Measurements from ENCODE around the gene SGO2.
"Not testable (repeated sequence)": the region's sequence is repeated elsewhere in the genome, so short reads cannot be mapped to it uniquely, and the experiment has no call there.

SGO2 gene

DNA sequence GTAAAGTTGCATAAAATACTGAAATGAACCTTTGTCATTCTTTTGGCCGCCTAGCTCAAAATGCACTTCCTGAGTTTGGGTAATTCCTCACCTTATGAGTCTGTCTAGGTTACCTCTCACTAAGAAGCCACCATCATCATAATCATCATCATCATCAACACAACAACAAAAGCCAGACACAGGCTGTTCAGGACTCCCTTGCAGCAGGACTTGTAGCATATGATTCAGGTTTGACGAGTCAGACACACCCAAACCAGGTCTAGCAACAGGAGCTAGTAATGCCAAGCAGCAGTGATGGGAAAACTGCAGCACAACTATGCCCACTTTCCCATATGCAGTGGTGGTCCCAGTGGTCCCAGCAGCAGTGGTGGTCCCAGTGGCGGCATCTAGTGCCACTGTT is 2.8 kb upstream of the SGO2 start:
- in situ Hi-C loops (cut with MboI; ENCODE audit: low sequenced_read_pairs) = no loop called here

- in situ Hi-C loops (cut with MboI; ENCODE audit: low sequenced_read_pairs) = no loop called here
Observed at GRCh38 chr2:200523604-200524003, 2.4 kb upstream of the SGO2 start.

GRCh38 chr2:200525066-200525465 is 941 bp upstream of the SGO2 start:
- in situ Hi-C loops (cut with MboI; ENCODE audit: low sequenced_read_pairs) = no loop called here

GRCh38 chr2:200525551-200525881 is 491 bp upstream of the SGO2 start:
- in situ Hi-C loops (cut with MboI; ENCODE audit: low sequenced_read_pairs) = no loop called here

GRCh38 chr2:200528228-200528627 is 2.2 kb downstream of the SGO2 start:
- in situ Hi-C loops (cut with MboI; ENCODE audit: low sequenced_read_pairs) = no loop called here

DNA sequence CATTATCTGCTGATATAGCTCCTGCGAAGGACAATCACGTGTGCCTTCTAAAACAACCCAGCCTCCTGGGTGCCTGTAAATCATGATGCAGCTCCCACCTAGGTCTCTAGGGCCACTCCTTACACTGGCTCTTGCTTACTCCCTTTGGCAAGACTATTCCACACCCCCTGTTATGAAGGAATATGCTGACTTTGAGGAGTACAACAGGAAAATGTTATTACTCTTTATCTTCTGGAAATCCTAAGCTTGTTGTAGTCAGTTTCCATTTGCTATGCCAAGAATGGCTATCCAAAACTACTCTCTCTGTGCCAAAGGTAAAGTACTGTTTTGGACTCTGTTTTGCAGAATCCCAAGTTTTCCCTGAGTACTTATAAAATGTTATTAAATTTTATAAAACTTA is 7.7 kb downstream of the SGO2 start:
- in situ Hi-C loops (cut with MboI; ENCODE audit: low sequenced_read_pairs) = no loop called here

DNA sequence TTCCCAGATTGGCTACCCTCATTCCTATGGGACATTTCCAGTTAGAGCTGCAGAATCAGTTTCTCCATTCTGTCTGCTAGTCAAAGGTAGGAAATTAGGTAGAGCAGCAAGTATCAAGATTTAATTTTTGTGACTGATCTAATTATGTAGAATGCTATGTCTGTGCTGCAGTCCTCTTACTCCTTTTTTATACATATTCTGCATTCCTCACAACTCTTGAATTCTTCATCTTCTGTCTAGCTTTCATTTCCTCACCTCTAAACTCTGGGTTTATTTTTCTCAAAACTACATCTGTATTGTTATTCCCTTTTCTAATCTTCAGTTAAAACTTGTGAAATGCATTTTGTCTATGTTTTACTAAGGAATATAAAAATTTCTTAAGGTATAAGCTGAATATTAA is 8.6 kb downstream of the SGO2 start:
- in situ Hi-C loops (cut with MboI; ENCODE audit: low sequenced_read_pairs) = no loop called here

- in situ Hi-C loops (cut with MboI; ENCODE audit: low sequenced_read_pairs) = no loop called here
Observed at GRCh38 chr2:200538139-200538538, 12.1 kb downstream of the SGO2 start.

- in situ Hi-C loops (cut with MboI; ENCODE audit: low sequenced_read_pairs) = no loop called here
Observed at GRCh38 chr2:200540793-200541192, 14.8 kb downstream of the SGO2 start.

DNA sequence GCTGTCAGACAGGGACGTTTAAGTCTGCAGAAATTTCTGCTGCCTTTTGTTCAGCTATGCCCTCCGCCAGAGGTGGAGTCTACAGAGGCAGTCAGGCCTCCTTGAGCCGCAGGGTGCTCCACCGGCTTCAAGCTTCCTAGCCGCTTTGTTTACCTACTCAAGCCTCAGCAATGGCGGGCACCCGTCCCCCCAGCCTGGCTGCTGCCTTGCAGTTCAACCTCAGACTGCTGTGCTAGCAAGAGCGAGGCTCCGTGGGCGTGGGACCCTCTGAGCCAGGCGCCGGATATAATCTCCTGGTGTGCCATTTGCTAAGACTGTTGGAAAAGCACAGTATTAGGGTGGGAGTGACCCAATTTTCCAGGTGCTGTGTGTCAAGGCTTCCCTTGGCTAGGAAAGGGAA is 40.6 kb downstream of the SGO2 start:
- in situ Hi-C loops (cut with MboI; ENCODE audit: low sequenced_read_pairs) = not testable (repeated sequence)

DNA sequence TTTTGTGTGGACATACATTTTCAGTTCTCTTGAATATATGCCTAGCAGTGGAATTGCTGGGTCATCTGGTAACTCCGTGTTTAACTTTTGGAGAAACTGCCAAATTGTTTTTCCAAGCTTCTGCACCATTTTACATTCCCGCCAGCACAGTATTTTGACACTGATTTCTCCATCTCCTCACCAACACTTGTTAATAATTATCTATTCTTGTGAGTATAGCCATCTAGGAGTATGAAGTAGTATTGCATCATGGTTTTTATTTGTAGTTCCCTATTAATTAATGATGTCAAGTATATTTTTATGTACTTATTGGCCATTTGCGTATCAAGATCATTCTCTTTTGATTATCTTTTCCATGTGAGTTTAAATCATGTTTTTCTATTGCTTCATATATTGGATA is 41.9 kb downstream of the SGO2 start:
- in situ Hi-C loops (cut with MboI; ENCODE audit: low sequenced_read_pairs) = no loop called here

DNA sequence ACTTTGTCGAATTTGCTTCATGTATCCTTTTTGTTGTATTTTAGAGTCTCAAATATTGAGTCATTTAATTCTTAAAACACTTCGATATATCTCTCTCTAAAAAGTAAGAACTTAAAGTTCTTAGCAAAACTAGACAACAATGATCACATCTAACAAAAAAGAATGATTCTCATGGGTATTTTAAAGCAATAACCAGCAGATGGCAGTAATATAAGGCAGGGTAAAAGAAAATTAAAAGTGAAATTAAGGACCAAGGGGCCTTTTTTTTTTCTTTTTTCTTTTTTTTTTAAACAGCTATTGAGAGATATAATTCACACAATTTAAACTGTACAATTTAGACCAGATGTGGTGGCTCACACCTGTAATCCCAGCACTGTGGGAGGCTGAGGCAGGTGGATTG is 50.0 kb downstream of the SGO2 start:
- in situ Hi-C loops (cut with MboI; ENCODE audit: low sequenced_read_pairs) = no loop called here

DNA sequence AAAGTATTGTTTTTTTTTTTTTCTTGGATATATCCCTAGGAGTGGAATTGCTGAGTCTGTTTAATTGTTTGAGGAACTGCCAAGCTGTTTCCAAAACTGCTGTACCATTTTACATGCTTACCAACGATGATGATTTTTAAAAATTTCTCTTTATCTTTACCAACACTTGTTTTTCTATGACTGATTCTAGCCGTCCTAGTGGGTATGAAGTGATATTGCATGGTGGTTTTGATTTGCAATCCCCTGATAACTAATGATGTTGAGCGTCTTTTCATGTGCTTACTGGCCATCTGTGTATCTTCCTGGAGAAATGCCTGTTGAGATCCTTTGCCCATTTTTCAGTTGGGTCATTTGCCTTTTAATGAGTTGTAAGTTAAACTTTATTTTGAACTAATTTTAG is 51.0 kb downstream of the SGO2 start:
- in situ Hi-C loops (cut with MboI; ENCODE audit: low sequenced_read_pairs) = no loop called here

- in situ Hi-C loops (cut with MboI; ENCODE audit: low sequenced_read_pairs) = no loop called here
Observed at GRCh38 chr2:200578778-200579177, 52.8 kb downstream of the SGO2 start.

DNA sequence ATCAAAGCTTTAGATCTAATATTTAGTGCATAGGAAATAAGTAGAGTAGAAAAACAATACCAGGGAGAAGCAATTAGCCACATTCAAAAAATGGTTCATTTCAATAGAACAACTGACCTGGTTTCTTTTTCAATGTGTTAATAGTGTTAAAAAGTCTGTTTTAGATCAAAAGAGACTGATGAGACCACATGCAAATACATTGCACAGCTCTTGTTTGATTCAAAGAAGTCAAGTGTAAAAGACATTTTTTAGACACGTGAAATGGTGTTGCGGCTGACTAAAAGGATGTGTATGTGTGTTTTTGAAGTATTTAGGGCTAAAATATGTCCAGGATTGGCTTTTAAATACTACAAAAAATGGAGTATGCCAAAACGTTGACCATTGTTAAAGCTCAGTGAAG is 58.6 kb downstream of the SGO2 start:
- in situ Hi-C loops (cut with MboI; ENCODE audit: low sequenced_read_pairs) = no loop called here

DNA sequence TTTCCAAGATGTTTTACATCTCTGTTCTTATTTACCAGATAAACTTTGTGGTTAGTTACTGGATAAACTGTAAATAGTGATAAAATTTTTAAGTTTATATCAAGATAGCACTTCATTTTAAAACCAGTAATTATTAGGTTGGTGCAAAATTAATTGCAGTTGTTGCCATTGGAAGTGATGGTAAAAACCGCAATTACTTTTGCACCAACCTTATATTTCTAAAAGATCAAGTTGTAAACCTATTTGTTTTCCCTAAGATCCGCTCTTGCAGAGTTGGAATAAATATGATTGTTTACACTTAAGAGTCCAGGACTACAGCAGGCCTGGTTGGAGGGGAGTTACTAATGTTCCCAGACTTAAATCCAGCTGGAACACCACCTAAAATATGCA is 59.3 kb downstream of the SGO2 start:
- in situ Hi-C loops (cut with MboI; ENCODE audit: low sequenced_read_pairs) = no loop called here

GRCh38 chr2:200585730-200586643 is 60.0 kb downstream of the SGO2 start, which contains the start of gene AOX1:
Gene AOX1, plus strand, starts transcription at chr2:200586014. Its CDS starts 95 bp downstream, at chr2:200586109.
- in situ Hi-C loops (cut with MboI; ENCODE audit: low sequenced_read_pairs) = no loop called here

DNA sequence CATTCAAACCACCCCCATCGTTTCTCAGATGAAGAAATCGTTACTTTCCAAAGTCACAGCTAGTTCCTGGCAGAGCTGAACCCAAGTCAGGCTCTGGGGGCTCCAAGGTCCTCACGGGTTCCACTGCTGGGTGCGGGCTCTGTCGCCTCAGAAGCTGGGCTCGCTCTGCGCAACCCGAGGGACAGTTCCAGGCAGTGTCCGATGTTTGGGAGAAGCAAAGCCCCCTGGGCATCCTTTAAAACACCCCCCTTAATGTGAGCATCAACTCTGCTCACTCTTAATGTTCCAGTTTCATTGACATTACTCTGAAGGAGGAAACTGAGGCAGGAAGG is 60.6 kb downstream of the SGO2 start:
- in situ Hi-C loops (cut with MboI; ENCODE audit: low sequenced_read_pairs) = no loop called here

DNA sequence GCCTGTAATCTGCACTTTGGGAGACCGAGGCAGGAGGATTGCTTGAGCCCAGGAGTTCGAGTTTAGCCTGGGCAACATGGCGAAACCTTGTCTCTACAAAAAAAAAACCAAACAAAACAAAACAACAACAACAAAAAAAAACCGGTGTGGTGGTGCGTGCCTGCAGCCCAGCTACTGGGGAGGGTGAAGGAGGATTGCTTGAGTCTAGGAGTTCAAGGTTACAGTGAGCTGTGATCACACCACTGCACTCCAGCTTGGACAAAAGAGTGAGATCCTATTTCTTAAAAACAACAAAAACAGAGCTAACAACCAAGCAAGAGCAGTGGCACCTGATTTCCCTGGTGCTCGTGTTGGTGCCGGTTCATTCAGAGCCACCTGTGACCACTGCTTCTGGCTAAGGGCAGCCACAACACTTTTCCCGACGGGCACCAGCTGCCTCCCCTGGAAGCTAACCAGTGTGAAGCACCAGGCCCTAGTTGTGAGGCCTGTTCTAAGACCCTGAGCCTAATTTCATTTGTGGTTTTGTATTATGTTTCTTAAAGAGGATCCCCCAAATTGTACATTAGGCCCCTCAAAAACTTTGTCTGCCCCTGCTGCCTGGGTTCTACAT is 61.1 kb downstream of the SGO2 start:
- in situ Hi-C loops (cut with MboI; ENCODE audit: low sequenced_read_pairs) = no loop called here

DNA sequence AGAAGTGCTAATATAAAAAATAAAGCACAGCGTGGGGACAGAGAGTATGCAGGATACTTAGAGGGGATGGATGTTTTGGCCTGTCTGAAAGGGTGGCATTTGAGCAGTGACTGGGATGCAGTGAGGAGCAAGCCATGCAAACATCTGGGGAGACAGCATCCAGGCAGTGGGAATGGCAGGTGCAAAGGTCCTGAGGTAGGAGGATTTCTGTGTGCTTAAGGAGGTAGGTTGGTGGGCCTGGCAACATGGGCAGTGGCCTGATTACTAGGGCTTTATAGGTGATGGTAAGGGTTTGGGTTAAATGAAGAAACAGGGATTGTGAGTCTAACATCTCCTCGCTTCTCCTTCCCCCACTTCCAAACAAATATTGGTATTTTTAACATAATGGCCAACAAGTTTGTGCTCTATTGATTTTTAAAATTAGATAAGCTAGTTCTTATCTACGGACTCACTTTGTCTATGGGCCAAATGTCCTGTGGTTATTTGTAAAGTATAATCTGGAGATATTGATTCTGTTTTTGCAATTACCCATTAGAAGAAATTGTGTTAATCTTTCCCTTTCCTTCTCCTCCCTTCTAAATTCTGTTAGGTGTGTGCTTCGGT is 62.2 kb downstream of the SGO2 start:
- in situ Hi-C loops (cut with MboI; ENCODE audit: low sequenced_read_pairs) = no loop called here

- in situ Hi-C loops (cut with MboI; ENCODE audit: low sequenced_read_pairs) = no loop called here
Observed at GRCh38 chr2:200590090-200590489, 64.1 kb downstream of the SGO2 start.

DNA sequence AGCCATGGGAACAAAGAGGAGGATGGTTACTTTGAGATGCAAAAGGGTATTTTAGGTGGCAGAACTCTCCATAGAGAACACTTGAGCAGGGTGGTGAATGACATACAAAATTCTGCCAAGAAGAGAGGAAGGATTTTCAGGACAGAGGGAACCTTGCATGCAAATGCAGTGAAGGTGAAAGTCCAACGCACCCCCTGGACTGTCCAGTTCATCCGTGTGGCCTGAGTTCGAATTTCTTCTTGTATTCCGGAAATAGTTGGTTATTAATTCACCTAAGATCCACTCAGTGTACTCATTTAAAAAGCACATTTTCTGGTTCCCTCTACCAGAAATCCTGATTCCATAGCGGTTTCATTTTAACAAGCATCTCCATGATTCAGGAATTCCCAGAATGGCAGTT is 65.3 kb downstream of the SGO2 start:
- in situ Hi-C loops (cut with MboI; ENCODE audit: low sequenced_read_pairs) = no loop called here
